ENCODE data around the gene PAM. TPM values are rescaled to one million over a fixed set of nuclear protein-coding genes. Genes with fewer than 3 reads are reported as not detected.

Gene PAM
- total and polyA plus RNA-seq, 4 donors: 8.2 to 27.5 (median 13.7) TPM

DNA sequence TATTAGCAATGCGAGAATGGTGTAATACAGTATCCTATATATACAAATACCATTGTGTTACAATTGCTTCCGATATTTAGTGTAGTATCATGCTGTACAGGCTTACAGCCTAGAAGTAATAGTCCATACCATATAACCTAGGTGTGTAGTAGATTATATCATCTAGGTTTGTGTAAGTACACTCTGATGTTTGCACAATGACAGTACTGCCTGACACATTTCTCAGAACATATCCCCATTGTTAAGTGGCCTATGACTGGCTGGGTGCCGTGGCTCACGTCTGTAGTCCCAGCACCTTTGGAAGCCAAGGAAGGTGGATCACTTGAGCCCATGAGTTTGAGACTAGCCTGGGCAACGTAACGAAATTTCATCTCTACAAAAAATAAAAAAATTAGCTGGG, 124.6 kb downstream of the PAM start:
- Histone ChIP-seq H3K36me3 (ENCODE audit: control insufficient read depth in 4 of 4, insufficient read depth in 3 of 4, low read depth in 1 of 4, low read length in 3 of 4) (no peaks in the 10 kb centered on the region), H3K27me3 (ENCODE audit: control insufficient read depth in 4 of 4, insufficient read depth in 4 of 4, low read length in 3 of 4) (no peaks in the 10 kb centered on the region), H3K9ac (ENCODE audit: low read depth in 1 of 2, low read length in 2 of 2) (no peak overlapping the region), H3K4me1 (ENCODE audit: control insufficient read depth in 4 of 4, insufficient read depth in 4 of 4, low read length in 3 of 4) (no peaks in the 10 kb centered on the region), H3K27ac (ENCODE audit: low read depth in 1 of 2, low read length in 2 of 2) (no peak overlapping the region), H3K9me3 (ENCODE audit: control insufficient read depth in 4 of 4, low read length in 3 of 4) (no peaks in the 10 kb centered on the region), H3K4me3 (ENCODE audit: low read depth in 1 of 3, low read length in 3 of 3) (no peak overlapping the region)
- TF ChIP-seq, protein P1, sequence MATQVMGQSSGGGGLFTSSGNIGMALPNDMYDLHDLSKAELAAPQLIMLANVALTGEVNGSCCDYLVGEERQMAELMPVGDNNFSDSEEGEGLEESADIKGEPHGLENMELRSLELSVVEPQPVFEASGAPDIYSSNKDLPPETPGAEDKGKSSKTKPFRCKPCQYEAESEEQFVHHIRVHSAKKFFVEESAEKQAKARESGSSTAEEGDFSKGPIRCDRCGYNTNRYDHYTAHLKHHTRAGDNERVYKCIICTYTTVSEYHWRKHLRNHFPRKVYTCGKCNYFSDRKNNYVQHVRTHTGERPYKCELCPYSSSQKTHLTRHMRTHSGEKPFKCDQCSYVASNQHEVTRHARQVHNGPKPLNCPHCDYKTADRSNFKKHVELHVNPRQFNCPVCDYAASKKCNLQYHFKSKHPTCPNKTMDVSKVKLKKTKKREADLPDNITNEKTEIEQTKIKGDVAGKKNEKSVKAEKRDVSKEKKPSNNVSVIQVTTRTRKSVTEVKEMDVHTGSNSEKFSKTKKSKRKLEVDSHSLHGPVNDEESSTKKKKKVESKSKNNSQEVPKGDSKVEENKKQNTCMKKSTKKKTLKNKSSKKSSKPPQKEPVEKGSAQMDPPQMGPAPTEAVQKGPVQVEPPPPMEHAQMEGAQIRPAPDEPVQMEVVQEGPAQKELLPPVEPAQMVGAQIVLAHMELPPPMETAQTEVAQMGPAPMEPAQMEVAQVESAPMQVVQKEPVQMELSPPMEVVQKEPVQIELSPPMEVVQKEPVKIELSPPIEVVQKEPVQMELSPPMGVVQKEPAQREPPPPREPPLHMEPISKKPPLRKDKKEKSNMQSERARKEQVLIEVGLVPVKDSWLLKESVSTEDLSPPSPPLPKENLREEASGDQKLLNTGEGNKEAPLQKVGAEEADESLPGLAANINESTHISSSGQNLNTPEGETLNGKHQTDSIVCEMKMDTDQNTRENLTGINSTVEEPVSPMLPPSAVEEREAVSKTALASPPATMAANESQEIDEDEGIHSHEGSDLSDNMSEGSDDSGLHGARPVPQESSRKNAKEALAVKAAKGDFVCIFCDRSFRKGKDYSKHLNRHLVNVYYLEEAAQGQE (IDR thresholded peaks at IDR 0.05): no peak
- no peak for TF ChIP-seq SP1 (IDR thresholded peaks at IDR 0.05)
- no peak for TF ChIP-seq FOXA1 (IDR thresholded peaks at IDR 0.05)
- no peak for TF ChIP-seq EGR1 (IDR thresholded peaks at IDR 0.05; ENCODE audit: low read depth in 2 of 2)
- TF ChIP-seq, protein P2, sequence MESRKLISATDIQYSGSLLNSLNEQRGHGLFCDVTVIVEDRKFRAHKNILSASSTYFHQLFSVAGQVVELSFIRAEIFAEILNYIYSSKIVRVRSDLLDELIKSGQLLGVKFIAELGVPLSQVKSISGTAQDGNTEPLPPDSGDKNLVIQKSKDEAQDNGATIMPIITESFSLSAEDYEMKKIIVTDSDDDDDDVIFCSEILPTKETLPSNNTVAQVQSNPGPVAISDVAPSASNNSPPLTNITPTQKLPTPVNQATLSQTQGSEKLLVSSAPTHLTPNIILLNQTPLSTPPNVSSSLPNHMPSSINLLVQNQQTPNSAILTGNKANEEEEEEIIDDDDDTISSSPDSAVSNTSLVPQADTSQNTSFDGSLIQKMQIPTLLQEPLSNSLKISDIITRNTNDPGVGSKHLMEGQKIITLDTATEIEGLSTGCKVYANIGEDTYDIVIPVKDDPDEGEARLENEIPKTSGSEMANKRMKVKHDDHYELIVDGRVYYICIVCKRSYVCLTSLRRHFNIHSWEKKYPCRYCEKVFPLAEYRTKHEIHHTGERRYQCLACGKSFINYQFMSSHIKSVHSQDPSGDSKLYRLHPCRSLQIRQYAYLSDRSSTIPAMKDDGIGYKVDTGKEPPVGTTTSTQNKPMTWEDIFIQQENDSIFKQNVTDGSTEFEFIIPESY (IDR thresholded peaks at IDR 0.05): no peak
- TF ChIP-seq, protein P3, sequence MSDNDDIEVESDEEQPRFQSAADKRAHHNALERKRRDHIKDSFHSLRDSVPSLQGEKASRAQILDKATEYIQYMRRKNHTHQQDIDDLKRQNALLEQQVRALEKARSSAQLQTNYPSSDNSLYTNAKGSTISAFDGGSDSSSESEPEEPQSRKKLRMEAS (IDR thresholded peaks at IDR 0.05): no peak
- TF ChIP-seq JUND (IDR thresholded peaks at IDR 0.05): no peak
- TF ChIP-seq, protein P4, sequence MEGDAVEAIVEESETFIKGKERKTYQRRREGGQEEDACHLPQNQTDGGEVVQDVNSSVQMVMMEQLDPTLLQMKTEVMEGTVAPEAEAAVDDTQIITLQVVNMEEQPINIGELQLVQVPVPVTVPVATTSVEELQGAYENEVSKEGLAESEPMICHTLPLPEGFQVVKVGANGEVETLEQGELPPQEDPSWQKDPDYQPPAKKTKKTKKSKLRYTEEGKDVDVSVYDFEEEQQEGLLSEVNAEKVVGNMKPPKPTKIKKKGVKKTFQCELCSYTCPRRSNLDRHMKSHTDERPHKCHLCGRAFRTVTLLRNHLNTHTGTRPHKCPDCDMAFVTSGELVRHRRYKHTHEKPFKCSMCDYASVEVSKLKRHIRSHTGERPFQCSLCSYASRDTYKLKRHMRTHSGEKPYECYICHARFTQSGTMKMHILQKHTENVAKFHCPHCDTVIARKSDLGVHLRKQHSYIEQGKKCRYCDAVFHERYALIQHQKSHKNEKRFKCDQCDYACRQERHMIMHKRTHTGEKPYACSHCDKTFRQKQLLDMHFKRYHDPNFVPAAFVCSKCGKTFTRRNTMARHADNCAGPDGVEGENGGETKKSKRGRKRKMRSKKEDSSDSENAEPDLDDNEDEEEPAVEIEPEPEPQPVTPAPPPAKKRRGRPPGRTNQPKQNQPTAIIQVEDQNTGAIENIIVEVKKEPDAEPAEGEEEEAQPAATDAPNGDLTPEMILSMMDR (IDR thresholded peaks at IDR 0.05; ENCODE audit: low read depth, low read length, missing input control): no peak
- no peak for TF ChIP-seq YY1 (IDR thresholded peaks at IDR 0.05)
- no peak for TF ChIP-seq RAD21 (IDR thresholded peaks at IDR 0.05)
- TF ChIP-seq FOXA2 (IDR thresholded peaks at IDR 0.05): no peak
- no peak for TF ChIP-seq HNF4A (conservative IDR thresholded peaks at IDR 0.05)
- TF ChIP-seq GABPA (IDR thresholded peaks at IDR 0.05 in 1 of 2, conservative IDR thresholded peaks at IDR 0.05 in 1 of 2): no peak
- no peak for TF ChIP-seq HNF4G (IDR thresholded peaks at IDR 0.05)
- no peak for TF ChIP-seq RXRA (IDR thresholded peaks at IDR 0.05)
- TF ChIP-seq, protein P5, sequence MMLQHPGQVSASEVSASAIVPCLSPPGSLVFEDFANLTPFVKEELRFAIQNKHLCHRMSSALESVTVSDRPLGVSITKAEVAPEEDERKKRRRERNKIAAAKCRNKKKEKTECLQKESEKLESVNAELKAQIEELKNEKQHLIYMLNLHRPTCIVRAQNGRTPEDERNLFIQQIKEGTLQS (IDR thresholded peaks at IDR 0.05): no peak
- DNase-seq (ENCODE audit: low spot score): no peak
- 95% methylated on average over 6 of the region's 6 CpGs for WGBS

DNA sequence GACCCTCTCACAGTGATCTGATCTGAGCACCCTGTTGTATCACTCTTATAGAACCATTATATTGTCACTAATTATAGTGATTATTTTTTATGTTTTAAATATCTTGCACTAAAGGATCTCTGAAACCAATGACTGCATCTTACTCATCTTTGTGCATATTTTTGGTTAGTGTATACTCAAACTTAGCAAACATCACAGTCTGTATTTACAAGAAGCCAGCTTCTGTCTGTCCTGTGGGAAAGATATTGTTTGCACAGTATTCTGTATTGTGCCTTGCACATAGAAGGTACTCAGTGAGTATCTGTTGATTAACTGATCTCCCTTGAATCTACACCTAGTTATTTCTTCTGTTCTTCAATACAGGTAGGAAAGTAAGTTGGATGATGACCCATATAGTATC, 131.5 kb downstream of the PAM start:
- Histone ChIP-seq H3K9ac (ENCODE audit: low read depth in 1 of 2, low read length in 2 of 2) (no peak overlapping the region), H3K9me3 (ENCODE audit: control insufficient read depth in 4 of 4, low read length in 3 of 4) (no peaks in the 10 kb centered on the region), H3K27ac (ENCODE audit: low read depth in 1 of 2, low read length in 2 of 2) (no peak overlapping the region), H3K27me3 (ENCODE audit: control insufficient read depth in 4 of 4, insufficient read depth in 4 of 4, low read length in 3 of 4) (no peaks in the 10 kb centered on the region), H3K4me3 (ENCODE audit: low read depth in 1 of 3, low read length in 3 of 3) (no peak overlapping the region), H3K36me3 (ENCODE audit: control insufficient read depth in 4 of 4, insufficient read depth in 3 of 4, low read depth in 1 of 4, low read length in 3 of 4) (peaks cover 0 to 1% (median 0%) of the 10 kb centered on the region in 4 donors), H3K4me1 (ENCODE audit: control insufficient read depth in 4 of 4, insufficient read depth in 4 of 4, low read length in 3 of 4) (no peaks in the 10 kb centered on the region)
- DNase-seq (ENCODE audit: low spot score): no peak
- TF ChIP-seq NR2F2 (IDR thresholded peaks at IDR 0.05): no peak
- TF ChIP-seq FOXA2 (IDR thresholded peaks at IDR 0.05): no peak
- no peak for TF ChIP-seq RXRA (IDR thresholded peaks at IDR 0.05)
- TF ChIP-seq GABPA (IDR thresholded peaks at IDR 0.05 in 1 of 2, conservative IDR thresholded peaks at IDR 0.05 in 1 of 2): no peak
- no peak for TF ChIP-seq HNF4A (conservative IDR thresholded peaks at IDR 0.05)
- TF ChIP-seq, protein P2 (IDR thresholded peaks at IDR 0.05): no peak
- TF ChIP-seq SP1 (IDR thresholded peaks at IDR 0.05): no peak
- no peak for TF ChIP-seq TAF1 (conservative IDR thresholded peaks at IDR 0.05)
- TF ChIP-seq, protein P4 (IDR thresholded peaks at IDR 0.05; ENCODE audit: low read depth, low read length, missing input control): no peak
